GM12878 (cell line): ENCODE measurements around the gene AKAP9. TPM values are rescaled to one million over a fixed set of nuclear protein-coding genes. Genes with fewer than 3 reads are reported as not detected.

Experiments used
- ATAC-seq: fragments of 200-7000 bp; cut with Tn5 transposase; 3 replicates; pipeline ENCODE4 v1.9.1; 2020; ENCODE audit warnings: mild to moderate bottlenecking, moderate library complexity
- BruUV-seq: library from RNA; stranded (reverse); fragments of 400-500 nt; replicated peaks from 2 replicates; lab custom pipeline; 2021; lab: Mats Ljungman, UMichigan
- CTCF ChIA-PET: fragments of 300-600 bp; sonication (Branson Sonifier 250); formaldehyde crosslinking; extraction: SDS; loops from one replicate; lab custom pipeline; 2021; ENCODE audit warnings: inconsistent platforms; lab: Yijun Ruan, JAX
- POLR2A ChIA-PET: fragments of 350-600 bp; formaldehyde crosslinking; extraction: SDS; loops from one replicate; lab custom pipeline; 2021; ENCODE audit warnings: inconsistent platforms; lab: Charles Lee
- RAD21 ChIA-PET: fragments of 300-600 bp; sonication (Branson Sonifier 250); formaldehyde crosslinking; loops from one replicate; lab custom pipeline; 2023; ENCODE audit warnings: antibody characterized with exemption; ENCODE audit not compliant: unreplicated experiment; lab: Charles Lee
- SMC1A ChIA-PET: fragments of 300-600 bp; sonication (Branson Sonifier 250); formaldehyde crosslinking; loops from one replicate; lab custom pipeline; 2023; ENCODE audit not compliant: unreplicated experiment, uncharacterized antibody; lab: Charles Lee
- DNase-seq: peaks from one replicate; pipeline ENCODE4 v3.0.0-alpha.2; 2011; ENCODE audit warnings: low read depth, low spot score
- FAIRE-seq: peaks from 3 replicates; lab custom pipeline; 2011; peaks lifted over from hg19 to GRCh38; lab: Jason Lieb, UNC
- H2AFZ ChIP-seq: 2 replicates; pipeline ENCODE4 v1.6.0; 2011; ENCODE audit warnings: low read depth, low read length, control low read depth; ENCODE audit not compliant: control insufficient read depth
- H3K27ac ChIP-seq: 2 replicates; pipeline ENCODE4 v1.5.1; 2011; ENCODE audit warnings: control low read depth; ENCODE audit not compliant: control insufficient read depth, insufficient read depth
- H3K27me3 ChIP-seq, 2 experiments: replicated peaks in 1 of 2; 2 replicates each; pipeline versions ENCODE4 v1.6.0 to v1.6.1; 2011; ENCODE audit warnings: low read length in 1 of 2; ENCODE audit not compliant: control insufficient read depth in 2 of 2, insufficient read depth in 2 of 2
- H3K36me3 ChIP-seq, 2 experiments: 2 replicates each; pipeline ENCODE4 v1.5.1; 2011; ENCODE audit warnings: low read length in 1 of 2; ENCODE audit not compliant: control insufficient read depth in 2 of 2, insufficient read depth in 2 of 2
- H3K4me1 ChIP-seq: 2 replicates; pipeline ENCODE4 v1.6.1; 2011; ENCODE audit warnings: mild to moderate bottlenecking, low read length, moderate library complexity, mixed read lengths; ENCODE audit not compliant: control insufficient read depth, insufficient read depth
- H3K4me2 ChIP-seq: 2 replicates; pipeline ENCODE4 v1.6.0; 2011; ENCODE audit warnings: control low read depth; ENCODE audit not compliant: control insufficient read depth, insufficient read depth
- H3K4me3 ChIP-seq: fragments of 200-600 bp; sonication (generic); 2 replicates; pipeline ENCODE4 v1.5.1; 2016
- H3K79me2 ChIP-seq: 2 replicates; pipeline ENCODE4 v1.6.0; 2011; ENCODE audit warnings: low read length; ENCODE audit not compliant: control insufficient read depth, insufficient read depth
- H3K9ac ChIP-seq: 2 replicates; pipeline ENCODE4 v1.8.0; 2011; ENCODE audit warnings: low read length, control low read depth, mixed read lengths; ENCODE audit not compliant: control insufficient read depth, insufficient read depth
- H3K9me3 ChIP-seq: replicated peaks from 3 replicates; pipeline ENCODE4 v1.5.1; 2011; ENCODE audit warnings: mild to moderate bottlenecking, low read length; ENCODE audit not compliant: control insufficient read depth, insufficient read depth
- H4K20me1 ChIP-seq: 2 replicates; pipeline ENCODE4 v1.6.0; 2011; ENCODE audit not compliant: control insufficient read depth, insufficient read depth
- BCL11A ChIP-seq: IDR thresholded peaks from 2 replicates; pipeline ENCODE4 v1.6.1; 2011; ENCODE audit warnings: low read depth, low read length
- ETV6 ChIP-seq, 2 experiments: fragments of 450-650 bp in 1 of 2; IDR thresholded peaks in 1 of 2; conservative IDR thresholded peaks in 1 of 2; 2 replicates each; pipeline ENCODE4 v1.6.1; 2014; ENCODE audit warnings: antibody characterized with exemption in 1 of 2, borderline replicate concordance in 1 of 2, low read depth in 1 of 2, mild to moderate bottlenecking in 1 of 2, moderate library complexity in 1 of 2
- FOXK2 ChIP-seq: fragments of 450-650 bp; IDR thresholded peaks from 2 replicates; pipeline ENCODE4 v1.6.1; 2017; ENCODE audit warnings: mild to moderate bottlenecking, moderate library complexity
- IRF4 ChIP-seq: IDR thresholded peaks from 2 replicates; pipeline ENCODE4 v1.6.1; 2011; ENCODE audit warnings: low read depth, low read length
- JUND ChIP-seq: IDR thresholded peaks from 2 replicates; pipeline ENCODE4 v1.6.1; 2012; ENCODE audit warnings: low read depth, mild to moderate bottlenecking, low read length, improper control_type of control experiment, moderate library complexity
- MYB ChIP-seq: fragments of 150-350 bp; IDR thresholded peaks from 2 replicates; pipeline ENCODE4 v1.6.1; 2014; ENCODE audit warnings: mild to moderate bottlenecking, low read depth, low read length, borderline replicate concordance
- NFXL1 ChIP-seq: fragments of 450-650 bp; IDR thresholded peaks from 2 replicates; pipeline ENCODE4 v1.6.1; 2017; ENCODE audit warnings: antibody characterized with exemption, mild to moderate bottlenecking, borderline replicate concordance
- PML ChIP-seq: IDR thresholded peaks from 2 replicates; pipeline ENCODE4 v1.6.1; 2012; ENCODE audit warnings: low read length, inconsistent platforms
- RB1 ChIP-seq: fragments of 450-650 bp; formaldehyde crosslinking; IDR thresholded peaks from 2 replicates; pipeline ENCODE4 v1.6.1; 2017; ENCODE audit warnings: mild to moderate bottlenecking, borderline replicate concordance
- SMAD5 ChIP-seq: IDR thresholded peaks from 2 replicates; pipeline ENCODE4 v1.6.1; 2016; ENCODE audit warnings: antibody characterized with exemption, low read depth
- SPI1 ChIP-seq: IDR thresholded peaks from 2 replicates; pipeline ENCODE4 v1.6.1; 2011; ENCODE audit warnings: low read depth, mild to moderate bottlenecking, low read length, moderate library complexity, borderline replicate concordance; ENCODE audit not compliant: insufficient read depth
- SREBF2 ChIP-seq: IDR thresholded peaks from 2 replicates; pipeline ENCODE4 v1.6.1; 2012; ENCODE audit warnings: mild to moderate bottlenecking, low read length
- WGBS: methylation state at CpG from one replicate; pipeline ENCODE4 v1.1.6; 2016; ENCODE audit warnings: low lambda C conversion rate; ENCODE audit not compliant: insufficient replicate concordance, insufficient coverage; ENCODE audit errors: missing lambda C conversion rate; 5-methylcytosine and 5-hydroxymethylcytosine counted together
- in situ Hi-C: fragments of 300-500 bp; cut with MboI; formaldehyde crosslinking; loops from 9 replicates; pipeline ENCODE4 v1.14.3; 2018; ENCODE audit warnings: mixed read lengths
- intact Hi-C: fragments of 100-400 bp; cut with micrococcal nuclease; formaldehyde crosslinking; loops from one replicate; pipeline ENCODE4 v1.14.2; 2022; ENCODE audit not compliant: unreplicated experiment
- polyA plus RNA-seq, 11 experiments: library from polyadenylated mRNA; depleted of rRNA in 4 of 11; unstranded in 6 of 11; stranded (reverse) in 5 of 11; fragments of >200 nt; fragmentation: Nextera tagmentation in 4 of 11; fragmentation: Illumina TruSeq in 1 of 11; extraction: Ambion mirVana in 4 of 11; extraction: Trizol in 1 of 11; gene quantifications; 1 replicate in 1 of 11; 2 replicates in 10 of 11; pipeline versions ENCODE4 v1.2.1 to v1.2.3, GENCODE V29; 2011 to 2016; ENCODE audit warnings: inconsistent platforms in 2 of 11, missing spikeins in 2 of 11, low read depth in 1 of 11
- total RNA-seq, 4 experiments: library from RNA; depleted of rRNA in 3 of 4; stranded (reverse); fragments of >200 nt in 3 of 4; fragmentation: Illumina TruSeq in 1 of 4; extraction: Trizol in 1 of 4; gene quantifications; 2 replicates each; pipeline versions ENCODE4 v1.2.1 to v1.2.3, GENCODE V29; 2013 to 2021

Gene AKAP9
- total and polyA plus RNA-seq, 10 of the 15 experiments (the other 5 are each of a cell fraction or from before 2014, with no cell fraction given): 21.1 to 62.8 (median 31.6) TPM

DNA sequence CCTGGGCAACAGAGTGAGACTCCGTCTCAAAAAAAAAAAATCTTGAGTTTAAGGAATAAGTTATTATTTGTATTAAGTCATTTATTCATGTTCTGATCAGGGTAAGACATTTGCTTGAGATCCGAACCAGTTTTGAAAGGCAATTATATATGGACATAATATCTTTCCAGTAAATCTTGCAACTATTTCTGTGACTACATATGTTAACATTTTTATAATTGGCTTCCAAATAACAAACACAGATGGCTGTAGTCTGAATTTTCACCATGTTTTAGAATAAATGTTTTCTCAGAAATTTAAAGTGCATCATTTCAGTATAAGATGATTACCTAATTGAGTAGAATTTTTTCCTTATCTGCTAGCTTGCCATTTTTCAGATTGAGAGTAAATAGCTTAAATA is 21.2 kb downstream of the AKAP9 start:
- Histone ChIP-seq H3K4me1 (no peaks in the 10 kb centered on the region), H3K36me3 (no peaks in the 10 kb centered on the region), H4K20me1 (no peaks in the 10 kb centered on the region), H3K27ac (no peak overlapping the region), H2AFZ (no peak overlapping the region), H3K9me3 (peaks cover 3% of the 10 kb centered on the region), H3K79me2 (peaks cover 1% of the 10 kb centered on the region), H3K9ac (no peak overlapping the region), H3K4me3 (no peak overlapping the region), H3K27me3 (no peaks in the 10 kb centered on the region), H3K4me2 (no peak overlapping the region)
- TF ChIP-seq FOXK2: no peak
- no peak for TF ChIP-seq NFXL1
- TF ChIP-seq JUND: no peak
- no peak for TF ChIP-seq BCL11A
- TF ChIP-seq IRF4: no peak
- no peak for TF ChIP-seq MYB
- no peak for TF ChIP-seq SMAD5
- no peak for TF ChIP-seq SREBF2
- no peak for TF ChIP-seq ETV6 (conservative IDR thresholded peaks at IDR 0.05 in 1 of 2, IDR thresholded peaks at IDR 0.05 in 1 of 2; ENCODE audit: borderline replicate concordance in 1 of 2, low read depth in 1 of 2)
- no peak for TF ChIP-seq RB1
- TF ChIP-seq PML: no peak
- TF ChIP-seq SPI1: no peak
- no TSS peak for BruUV-seq
- ChIA-PET RAD21 (no interaction called here), POLR2A (no interaction called here), SMC1A (interaction anchor here (0.7 kb wide), 1 partner anchor 9 kb away, joined by 3 read pairs; no protein-coding TSS in a partner anchor), CTCF (interaction anchor here (1.0 to 1.4 kb wide), 2 partner anchors 8 to 485 kb away, joined by 3 to 4 read pairs; partner anchors contain the start of gene GATAD1)
- FAIRE-seq (no peak), DNase-seq (no peak), ATAC-seq (no peak)
- intact Hi-C loops (no loop called here), in situ Hi-C loops (no loop called here)
- 100% methylated on average over 2 of the region's 2 CpGs for WGBS
